Skeletal muscle tissue (tissue), 4 donors: ENCODE measurements around the gene TUBB2B. TPM values are rescaled to one million over a fixed set of nuclear protein-coding genes. Genes with fewer than 3 reads are reported as not detected.
"Not testable (repeated sequence)": the region's sequence is repeated elsewhere in the genome, so short reads cannot be mapped to it uniquely, and the experiment has no call there.

Source experiments
- H3K27ac ChIP-seq: one replicate; pipeline ENCODE4 v1.7.0; 2013; ENCODE audit warnings: mild to moderate bottlenecking, low read depth, low read length, inconsistent platforms
- H3K27me3 ChIP-seq, 3 donors: one replicate each; pipeline ENCODE4 v1.7.0; 2013; ENCODE audit warnings: low read length in 3 of 3; ENCODE audit not compliant: control insufficient read depth in 3 of 3, insufficient read depth in 3 of 3
- H3K36me3 ChIP-seq, 3 donors: one replicate each; pipeline ENCODE4 v1.7.0; 2013; ENCODE audit warnings: low read length in 3 of 3; ENCODE audit not compliant: control insufficient read depth in 3 of 3, insufficient read depth in 3 of 3
- H3K4me1 ChIP-seq, 3 donors: one replicate each; pipeline ENCODE4 v1.7.0; 2013; ENCODE audit warnings: low read length in 3 of 3, mild to moderate bottlenecking in 3 of 3; ENCODE audit not compliant: control insufficient read depth in 3 of 3, insufficient read depth in 3 of 3
- H3K4me3 ChIP-seq, 3 donors: one replicate each; pipeline ENCODE4 v1.7.0; 2013; ENCODE audit warnings: low read length in 3 of 3
- H3K9ac ChIP-seq, 3 donors: one replicate each; pipeline ENCODE4 v1.7.0; 2013; ENCODE audit warnings: low read length in 3 of 3, mild to moderate bottlenecking in 3 of 3, moderate library complexity in 2 of 3, low read depth in 1 of 3
- H3K9me3 ChIP-seq, 3 donors: one replicate each; pipeline ENCODE4 v1.7.0; 2013; ENCODE audit warnings: low read length in 3 of 3; ENCODE audit not compliant: control insufficient read depth in 3 of 3
- total RNA-seq: library from RNA; depleted of rRNA; stranded (reverse); fragments of >200 nt; gene quantifications from one replicate; pipeline ENCODE4 v1.2.3, GENCODE V29; 2014
- donor health status: Osteomylitis.

Gene TUBB2B
- total RNA-seq, 1 donor from 2014 or later, result 104 TPM

DNA sequence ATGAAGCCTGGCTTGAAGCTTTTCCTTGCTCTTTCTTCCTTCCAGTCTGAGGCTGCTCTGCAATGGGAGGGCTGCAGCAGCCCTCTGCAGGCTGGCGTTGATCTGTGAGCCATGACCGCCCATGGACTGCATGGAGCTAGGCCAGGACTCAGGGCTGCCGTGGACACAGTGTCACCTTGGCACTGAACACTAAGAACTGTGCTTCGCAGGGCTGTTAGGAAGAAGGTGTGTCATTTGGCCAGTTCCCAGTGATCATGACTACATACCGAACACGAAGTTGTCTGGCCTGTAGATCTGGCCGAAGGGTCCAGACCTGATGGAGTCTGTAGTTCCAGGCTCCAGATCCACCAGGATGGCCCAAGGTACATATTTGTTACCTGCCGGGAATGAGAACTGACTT, 48.8 kb downstream of the TUBB2B start:
- not testable (repeated sequence) for H3K9ac ChIP-seq, H3K36me3 ChIP-seq, H3K4me3 ChIP-seq, H3K27ac ChIP-seq, H3K9me3 ChIP-seq, H3K27me3 ChIP-seq, H3K4me1 ChIP-seq

DNA sequence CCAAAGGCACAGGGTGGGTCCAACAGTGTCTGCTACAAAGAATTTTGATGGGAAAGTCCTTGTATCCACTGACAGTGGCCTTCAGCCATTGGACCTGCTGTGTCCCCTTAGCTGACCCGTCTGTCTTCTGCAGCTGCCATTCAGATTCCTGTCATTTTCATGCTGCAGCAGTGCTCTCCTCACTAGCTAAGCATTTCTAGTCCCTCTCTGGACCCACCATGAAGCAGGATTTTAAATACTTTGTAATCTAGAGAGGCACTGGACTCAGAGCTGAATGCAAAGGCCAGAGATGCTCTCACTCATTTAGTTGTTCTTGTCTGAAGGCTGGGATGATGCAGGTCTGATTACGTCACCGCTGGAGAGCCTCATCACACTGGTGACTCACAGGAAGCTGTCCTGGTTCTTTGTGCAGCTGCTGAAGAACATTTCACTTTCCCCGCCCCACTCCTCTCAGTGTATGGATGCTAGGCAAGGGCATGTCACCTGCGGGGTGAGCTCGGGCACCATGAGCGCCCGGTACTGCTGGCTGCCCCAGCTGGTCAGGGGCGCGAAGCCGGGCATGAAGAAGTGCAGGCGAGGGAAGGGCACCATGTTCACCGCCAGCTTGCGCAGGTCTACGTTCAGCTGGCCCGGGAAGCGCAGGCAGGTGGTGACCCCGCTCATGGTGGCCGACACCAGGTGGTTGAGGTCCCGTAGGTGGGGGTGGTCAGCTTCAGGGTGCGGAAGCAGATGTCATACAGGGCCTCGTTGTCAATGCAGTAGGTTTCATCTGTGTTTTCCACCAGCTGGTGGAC, 50.7 kb downstream of the TUBB2B start:
- H3K27ac ChIP-seq, result no peak overlapping the region
- peaks cover 0 to 4% (median 0%) of the 10 kb centered on the region in 3 donors for H3K4me1 ChIP-seq
- no peak overlapping the region for H3K9ac ChIP-seq
- H3K9me3 ChIP-seq, result no peaks in the 10 kb centered on the region
- H3K27me3 ChIP-seq, result no peaks in the 10 kb centered on the region
- H3K4me3 ChIP-seq, result no peak overlapping the region
- no peaks in the 10 kb centered on the region for H3K36me3 ChIP-seq

DNA sequence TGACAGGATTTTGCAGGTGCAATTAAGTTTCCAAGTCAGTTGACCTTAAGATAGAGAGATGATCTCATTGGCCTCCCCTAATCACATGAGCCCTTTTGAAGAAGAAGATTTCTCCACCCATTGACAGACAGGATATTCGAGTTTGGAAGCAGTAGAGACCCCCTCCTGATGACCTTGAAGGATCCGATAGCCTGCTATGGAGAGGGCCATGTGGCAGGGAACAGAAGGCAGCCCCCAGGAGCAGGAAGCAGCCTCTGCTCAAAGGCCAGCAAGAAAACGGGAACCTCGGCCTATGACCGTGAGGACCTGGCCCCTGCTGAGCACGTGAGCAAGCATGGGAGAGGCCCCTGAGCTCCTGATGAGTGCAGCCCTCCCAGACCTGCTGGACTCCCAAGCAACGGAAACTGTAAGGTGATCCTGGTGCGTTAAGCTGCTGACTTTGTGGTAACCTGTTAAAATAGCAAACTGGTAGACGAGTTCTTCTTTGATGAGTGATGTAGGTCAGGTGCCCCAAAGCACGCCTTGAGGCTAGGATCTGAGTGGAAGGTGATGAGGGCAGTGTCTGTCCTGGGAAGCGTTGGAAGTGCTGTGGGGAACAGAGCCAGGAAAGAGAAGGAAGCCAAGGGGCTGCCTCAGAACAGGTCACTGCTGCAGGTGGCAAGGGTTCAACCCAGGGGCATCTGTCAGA, 51.6 kb downstream of the TUBB2B start:
- Histone ChIP-seq H3K4me3 (no peak overlapping the region), H3K27me3 (no peaks in the 10 kb centered on the region), H3K4me1 (peaks cover 0 to 4% (median 0%) of the 10 kb centered on the region in 3 donors), H3K36me3 (no peaks in the 10 kb centered on the region), H3K9me3 (no peaks in the 10 kb centered on the region), H3K27ac (no peak overlapping the region), H3K9ac (no peak overlapping the region)

Other genes with a start within 250 kb of the TUBB2B start
- 5.7 TPM for gene NQO2, start 227.8 kb downstream of the TUBB2B start, total RNA-seq
- gene RIPK1, start 159.2 kb downstream of the TUBB2B start, total RNA-seq, result 14.6 TPM
- gene BPHL, start 108.9 kb downstream of the TUBB2B start, total RNA-seq, result 17.7 TPM
- gene TUBB2A, start 70.1 kb downstream of the TUBB2B start, total RNA-seq, result 59.0 TPM
- gene PSMG4, start 31.3 kb upstream of the TUBB2B start, total RNA-seq, result 16.7 TPM
- 2.6 TPM for gene SLC22A23, start 229.4 kb upstream of the TUBB2B start, total RNA-seq